HL-60/S4 treated with retinoic acid at 250 ng/mL for 4 days and 3 days (cell line): ENCODE results near the gene ARHGEF4.

Experiments used
- in situ Hi-C: fragments of 300-500 bp; cut with MboI; formaldehyde crosslinking; loops from 2 replicates; pipeline ENCODE4 v1.7.0; 2022; ENCODE audit warnings: low sequenced_read_pairs

Gene ARHGEF4

GRCh38 chr2:130814931-130815680 is 21.6 kb upstream of the ARHGEF4 start:
- in situ Hi-C loops, result no loop called here

GRCh38 chr2:130818809-130819208 is 17.9 kb upstream of the ARHGEF4 start:
- in situ Hi-C loops, result no loop called here

- in situ Hi-C loops, result no loop called here
These were observed 17.5 kb upstream of the ARHGEF4 start for GRCh38 chr2:130819226-130819607.

- in situ Hi-C loops, result no loop called here
These were observed 17.0 kb upstream of the ARHGEF4 start for GRCh38 chr2:130819608-130820278.

GRCh38 chr2:130820279-130820861 is 16.3 kb upstream of the ARHGEF4 start:
- in situ Hi-C loops, result no loop called here

- in situ Hi-C loops, result no loop called here
These were observed 14.8 kb upstream of the ARHGEF4 start for GRCh38 chr2:130821867-130822266.

- in situ Hi-C loops, result no loop called here
These were observed 13.9 kb upstream of the ARHGEF4 start for GRCh38 chr2:130822766-130823165.

- in situ Hi-C loops, result no loop called here
These were observed 13.4 kb upstream of the ARHGEF4 start for GRCh38 chr2:130823171-130823885.

GRCh38 chr2:130823886-130824491 is 12.7 kb upstream of the ARHGEF4 start:
- in situ Hi-C loops, result no loop called here

GRCh38 chr2:130824492-130825061 is 12.1 kb upstream of the ARHGEF4 start:
- in situ Hi-C loops, result no loop called here

GRCh38 chr2:130825231-130825965 is 11.3 kb upstream of the ARHGEF4 start:
- in situ Hi-C loops, result no loop called here

GRCh38 chr2:130825966-130826253 is 10.8 kb upstream of the ARHGEF4 start:
- in situ Hi-C loops, result no loop called here

- in situ Hi-C loops, result no loop called here
These were observed 10.3 kb upstream of the ARHGEF4 start for GRCh38 chr2:130826419-130826818.

GRCh38 chr2:130826821-130827501 is 9.8 kb upstream of the ARHGEF4 start:
- in situ Hi-C loops, result no loop called here

GRCh38 chr2:130827502-130828251 is 9.0 kb upstream of the ARHGEF4 start:
- in situ Hi-C loops, result no loop called here

GRCh38 chr2:130828461-130828860 is 8.3 kb upstream of the ARHGEF4 start:
- in situ Hi-C loops, result no loop called here

- in situ Hi-C loops, result no loop called here
These were observed 7.7 kb upstream of the ARHGEF4 start for GRCh38 chr2:130829015-130829414.

- in situ Hi-C loops, result no loop called here
These were observed 6.2 kb upstream of the ARHGEF4 start for GRCh38 chr2:130830538-130830937.

GRCh38 chr2:130831356-130831755 is 5.4 kb upstream of the ARHGEF4 start:
- in situ Hi-C loops, result no loop called here
